Hematopoietic multipotent progenitor cell treated with erythropoietin and hydrocortisone succinate and interleukin-3 and kit ligand, for 4 days (in vitro differentiated cells): ENCODE results near the gene CNTLN.
"Not testable (repeated sequence)": the region's sequence is repeated elsewhere in the genome, so short reads cannot be mapped to it uniquely, and the experiment has no call there.

Source experiments
- DNase-seq: peaks from one replicate; pipeline ENCODE4 v3.0.0-alpha.2; 2015

The CNTLN gene

DNA sequence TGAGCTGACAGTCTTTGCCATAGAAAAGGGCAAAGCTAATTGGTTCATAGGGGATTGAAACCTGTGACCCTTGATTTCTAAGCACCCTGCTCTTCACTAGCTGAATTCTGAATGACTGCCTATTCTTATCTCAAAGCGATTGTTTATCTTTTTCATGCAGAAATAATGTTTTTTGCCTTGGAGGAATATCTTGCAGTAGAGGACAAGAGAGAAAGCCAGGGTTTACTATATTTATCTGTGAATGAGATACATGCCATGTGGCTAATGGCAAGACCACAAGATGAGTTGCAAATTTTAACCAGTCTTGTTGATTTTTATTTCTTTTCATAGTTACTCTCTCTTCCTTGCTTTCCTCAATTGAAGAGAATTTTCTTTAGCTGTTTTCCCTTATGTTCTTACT is 185.0 kb downstream of the CNTLN start:
- DNase-seq: peak; percentile 92

DNA sequence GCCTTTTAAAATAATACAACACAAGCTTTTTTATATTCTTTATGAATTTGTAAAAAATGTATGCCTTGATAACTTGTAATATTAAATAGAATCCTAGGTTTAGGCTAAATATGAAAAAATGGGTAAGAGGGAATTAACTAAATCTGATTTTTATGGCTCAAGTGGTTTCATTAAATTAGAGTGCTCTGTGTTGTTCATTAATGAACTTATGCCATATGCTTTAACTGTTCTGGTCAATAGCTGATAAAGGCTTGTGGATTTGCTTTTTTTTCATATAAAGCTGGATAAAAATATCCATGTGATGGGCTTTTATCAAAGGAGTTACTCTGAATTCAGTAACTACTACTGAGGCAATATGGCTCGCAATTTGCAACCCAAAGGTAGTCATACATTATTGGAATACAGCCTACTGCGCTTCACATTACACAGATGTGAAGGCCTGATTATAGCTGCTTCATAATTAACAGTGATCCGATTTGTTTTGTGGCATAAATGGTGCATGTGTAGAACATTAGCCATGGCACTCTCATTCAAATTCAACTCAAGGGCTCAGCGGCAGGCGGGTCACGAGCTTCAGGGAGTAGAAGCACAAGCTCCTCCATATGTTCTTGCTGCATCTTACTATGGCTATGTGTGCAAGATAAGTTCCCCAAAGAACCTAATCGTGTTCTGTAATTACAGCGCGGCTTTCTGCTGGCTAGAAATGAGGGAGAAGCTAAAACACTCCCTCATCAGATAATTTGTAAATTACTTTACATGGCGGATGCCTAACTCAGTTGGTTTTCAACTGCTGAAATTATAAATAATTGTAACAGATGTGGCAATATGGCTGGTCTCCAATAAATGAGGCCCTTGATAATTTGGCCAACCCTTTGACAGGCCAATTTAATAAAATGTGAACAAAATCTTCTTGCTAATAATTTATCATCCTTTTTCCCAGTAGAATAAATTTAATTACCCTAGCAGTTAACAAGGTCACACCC is 188.3 kb downstream of the CNTLN start:
- no peak for DNase-seq

DNA sequence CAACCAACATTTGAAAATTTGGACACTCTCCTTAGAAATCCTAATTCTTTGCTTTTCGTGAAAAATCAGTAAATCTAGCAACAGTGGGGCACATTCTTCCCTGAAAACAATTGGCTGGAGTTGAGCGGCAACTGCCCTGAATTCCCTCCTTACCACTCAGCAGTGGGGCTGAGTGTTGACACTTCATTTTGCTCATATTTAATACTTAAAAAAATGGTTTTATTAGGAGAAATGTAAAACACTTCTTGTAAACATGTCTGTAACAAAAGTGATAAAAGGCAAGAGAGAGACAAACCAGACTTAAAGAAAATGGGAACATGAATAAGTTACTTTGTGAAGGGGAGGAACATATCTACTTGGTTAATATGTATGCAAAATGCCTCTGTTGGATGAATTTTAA is 193.5 kb downstream of the CNTLN start:
- DNase-seq: no peak

DNA sequence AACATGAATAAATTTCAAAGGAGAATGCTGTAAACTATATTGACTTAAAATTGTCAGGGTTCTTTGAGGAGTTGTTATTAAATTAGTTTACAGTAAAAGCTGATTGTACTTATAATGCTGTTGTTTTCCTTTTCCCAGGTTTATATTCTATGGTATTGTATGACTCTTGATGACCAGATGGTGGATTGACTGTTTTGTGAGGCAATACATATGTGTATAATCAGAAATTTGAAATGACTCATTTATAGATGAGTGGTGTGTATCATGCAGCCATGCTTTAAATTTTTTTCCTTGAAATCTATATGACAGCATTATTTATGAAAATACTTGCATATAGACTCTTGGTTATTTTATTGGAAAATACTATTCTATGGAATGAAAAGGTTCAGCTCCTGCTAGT is 195.3 kb downstream of the CNTLN start:
- DNase-seq: no peak

DNA sequence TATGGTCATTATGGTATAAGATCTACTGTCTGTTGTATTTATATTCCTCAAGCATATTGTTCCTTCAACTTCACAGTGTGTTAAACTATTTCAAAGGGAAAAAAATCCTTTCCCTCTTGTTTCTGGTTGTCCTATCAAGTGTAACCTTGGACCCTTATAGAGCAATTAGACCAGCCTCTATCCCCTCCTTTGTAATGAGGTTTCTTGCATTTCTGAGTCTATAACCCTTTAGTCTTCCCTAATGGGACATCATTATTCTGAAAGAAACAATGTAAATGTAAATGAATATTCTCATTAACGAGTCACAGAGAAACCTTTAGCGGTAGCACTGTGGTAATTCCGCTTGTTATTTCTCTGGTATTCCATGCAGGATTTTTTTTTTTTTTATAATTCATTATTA is 197.3 kb downstream of the CNTLN start:
- no peak for DNase-seq

DNA sequence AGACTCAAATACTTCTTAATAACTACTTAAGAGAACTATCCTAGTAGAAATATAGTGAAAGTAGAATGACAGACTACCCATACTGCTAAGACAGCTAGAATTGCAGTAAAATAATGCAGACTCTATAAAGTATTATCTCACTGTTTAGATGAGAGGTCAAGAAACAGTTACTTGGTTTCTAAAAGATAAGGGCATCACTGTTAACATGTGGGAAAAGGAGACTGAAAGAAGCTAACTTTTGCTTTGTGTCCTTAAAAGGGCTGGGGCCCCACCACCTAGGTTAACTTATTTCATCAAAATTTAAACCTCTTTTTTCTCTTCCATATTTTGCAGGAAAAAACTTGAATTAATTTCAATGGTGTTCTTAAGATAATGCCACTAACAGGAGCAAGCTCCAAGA is 204.3 kb downstream of the CNTLN start:
- DNase-seq: peak; percentile 51

DNA sequence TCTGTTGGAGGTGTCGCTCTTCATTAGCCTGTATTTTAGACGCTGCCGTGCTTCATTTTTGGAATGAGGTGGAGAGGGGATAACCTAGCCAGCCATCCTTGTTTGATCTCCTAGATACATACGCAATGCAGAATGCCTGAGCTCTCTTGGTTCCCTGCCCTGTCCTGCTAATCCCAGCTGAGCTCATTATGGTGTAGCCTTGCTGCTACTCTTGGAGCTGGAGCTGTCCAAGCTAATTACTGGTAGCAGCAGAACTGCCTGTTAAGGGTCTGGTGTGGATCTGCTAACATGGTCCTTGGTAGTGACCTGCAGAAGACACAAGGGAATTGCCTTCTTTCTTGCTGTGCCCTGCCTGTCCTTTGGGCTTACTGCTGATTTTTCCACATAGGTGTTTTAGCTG is 207.9 kb downstream of the CNTLN start:
- no peak for DNase-seq

DNA sequence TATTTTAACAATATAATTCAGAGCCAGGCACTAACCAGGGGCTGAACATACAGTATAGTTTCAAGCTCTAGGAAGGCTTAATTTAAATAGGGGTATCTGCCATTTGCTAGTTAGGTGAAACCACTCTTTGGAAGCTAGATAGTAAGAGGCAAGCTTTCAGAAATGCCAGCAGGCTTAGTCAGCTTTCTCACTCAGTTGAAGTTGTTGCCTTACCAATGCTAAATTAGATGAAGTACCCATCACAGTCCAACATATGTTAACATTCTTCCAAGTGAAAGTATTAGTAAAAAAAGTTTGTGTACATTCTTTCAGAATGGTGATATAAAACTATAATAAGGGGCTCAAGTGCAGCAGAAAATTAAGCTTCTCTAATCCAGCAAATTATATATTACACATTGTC is 215.0 kb downstream of the CNTLN start:
- no peak for DNase-seq

DNA sequence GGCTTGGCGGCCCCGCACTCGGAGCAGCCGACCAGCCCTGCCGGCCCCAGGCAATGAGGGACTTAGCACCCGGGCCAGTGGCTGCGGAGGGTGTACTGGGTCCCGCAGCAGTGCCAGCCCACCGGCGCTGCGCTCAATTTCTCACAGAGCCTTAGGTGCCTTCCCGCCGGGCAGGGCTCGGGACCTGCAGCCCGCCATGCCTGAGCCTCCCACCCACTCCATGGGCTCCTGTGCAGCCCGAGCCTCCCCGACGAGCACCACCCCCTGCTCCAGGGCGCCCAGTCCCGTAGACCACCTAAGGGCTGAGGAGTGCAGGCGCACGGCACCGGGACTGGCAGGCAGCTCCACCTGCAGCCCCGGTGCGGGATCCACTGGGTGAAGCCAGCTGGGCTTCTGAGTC is 219.2 kb downstream of the CNTLN start:
- DNase-seq: not testable (repeated sequence)

DNA sequence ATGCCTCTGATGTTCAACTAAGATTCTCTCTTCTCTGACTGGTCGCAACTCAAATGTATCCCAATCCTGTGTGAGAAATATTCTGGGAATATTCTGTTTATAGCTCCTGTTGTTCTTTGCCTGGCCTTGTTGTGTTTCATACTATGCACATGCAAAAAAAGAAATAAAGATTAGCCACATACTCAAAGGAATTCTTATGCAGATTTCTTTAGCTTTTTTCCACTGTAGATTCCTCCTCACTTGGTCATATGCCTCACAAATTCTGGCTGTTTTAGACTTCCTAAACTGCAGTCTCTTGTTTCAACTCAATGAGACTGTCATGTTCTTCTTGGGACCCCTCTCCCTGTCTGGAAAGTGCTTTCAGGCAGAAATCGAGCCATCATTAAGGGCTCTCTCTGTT is 226.5 kb downstream of the CNTLN start:
- no peak for DNase-seq

DNA sequence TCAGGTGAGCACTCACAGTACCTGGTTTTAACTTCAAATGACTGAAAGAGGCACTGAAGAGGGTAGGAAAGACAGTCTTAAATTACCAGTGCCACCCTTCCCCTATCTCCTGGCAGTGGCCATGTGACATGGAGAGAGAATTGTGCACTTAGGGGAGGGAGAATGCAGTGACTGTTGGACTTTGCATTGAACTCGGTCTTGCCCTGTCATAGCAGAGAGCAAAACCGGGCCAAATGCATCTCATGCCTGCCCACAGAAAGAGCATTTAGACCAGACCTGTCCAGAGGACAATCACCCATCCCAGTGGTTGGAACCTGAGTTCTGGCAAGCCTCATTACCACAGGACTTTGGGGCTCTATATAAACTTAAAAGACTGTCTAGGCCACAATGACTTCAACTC is 232.2 kb downstream of the CNTLN start:
- no peak for DNase-seq

DNA sequence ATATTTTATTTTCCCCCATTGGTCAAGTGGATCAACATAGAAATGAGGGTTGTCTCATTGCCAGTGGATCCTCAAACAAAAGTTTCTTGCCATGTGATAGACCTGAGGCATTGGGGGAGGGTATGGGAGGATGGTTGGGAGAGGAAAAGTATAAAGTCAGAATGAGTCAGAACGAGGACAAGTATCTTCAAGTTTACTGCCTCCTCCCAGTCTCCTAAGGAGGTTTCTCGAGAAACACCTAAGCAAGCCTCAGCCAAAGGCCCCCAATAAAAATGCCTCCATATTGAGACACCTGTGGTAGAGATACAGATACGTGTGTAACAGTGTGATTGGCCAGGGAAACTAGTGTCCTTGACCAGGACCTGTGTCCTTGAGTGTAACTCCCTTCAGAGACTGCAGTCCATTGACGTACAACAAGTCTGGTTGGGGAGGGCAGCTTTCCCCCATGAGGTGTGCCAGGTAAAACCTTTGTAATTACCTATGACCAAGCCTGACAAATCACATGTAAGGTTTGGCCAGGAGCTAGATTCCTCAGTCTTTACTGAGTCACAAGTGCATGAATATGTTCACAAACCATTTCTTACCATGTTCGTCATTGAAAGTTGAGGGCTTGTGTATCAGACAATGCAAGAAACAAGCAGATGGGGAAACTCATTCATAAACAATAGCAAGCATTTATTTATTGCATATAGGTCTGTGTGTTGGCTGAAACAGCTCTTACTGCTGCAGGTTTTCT is 245.5 kb downstream of the CNTLN start:
- DNase-seq: no peak

DNA sequence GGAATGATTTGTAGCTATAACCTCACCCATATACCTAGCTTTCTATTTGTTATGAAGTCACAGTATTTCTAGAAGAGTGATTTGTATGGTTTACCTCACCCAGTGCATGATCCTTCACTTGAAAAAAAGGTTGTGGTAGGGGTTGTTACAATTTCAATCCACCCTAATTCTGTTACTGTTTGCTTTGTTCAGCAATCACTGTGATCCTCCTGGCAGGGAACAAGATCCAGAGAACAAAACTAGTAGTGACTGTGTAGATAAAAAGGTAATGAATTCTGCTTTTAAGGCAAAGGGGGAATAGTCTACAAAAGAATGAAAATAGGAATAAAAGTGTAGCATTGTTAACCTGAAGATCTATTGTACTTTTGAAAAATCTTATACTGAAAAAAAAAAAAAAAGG is 252.7 kb downstream of the CNTLN start:
- no peak for DNase-seq

DNA sequence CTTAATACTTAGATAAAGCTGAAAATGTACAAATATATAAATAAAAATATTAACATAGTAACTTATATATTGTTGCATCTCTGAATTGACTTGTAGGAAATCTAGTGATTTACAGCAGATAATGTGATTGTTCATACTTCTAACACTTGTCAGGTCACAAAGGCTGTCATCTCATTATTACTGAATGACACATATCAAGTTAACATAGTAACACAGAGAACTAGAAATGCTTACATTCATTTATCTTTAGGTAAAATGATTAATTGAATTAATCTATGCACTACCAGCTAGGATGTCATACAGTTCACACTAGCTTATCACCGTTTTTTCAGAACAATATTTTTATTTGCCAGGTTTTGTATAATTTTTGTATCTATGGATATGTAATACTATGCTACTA is 254.2 kb downstream of the CNTLN start:
- DNase-seq: no peak

DNA sequence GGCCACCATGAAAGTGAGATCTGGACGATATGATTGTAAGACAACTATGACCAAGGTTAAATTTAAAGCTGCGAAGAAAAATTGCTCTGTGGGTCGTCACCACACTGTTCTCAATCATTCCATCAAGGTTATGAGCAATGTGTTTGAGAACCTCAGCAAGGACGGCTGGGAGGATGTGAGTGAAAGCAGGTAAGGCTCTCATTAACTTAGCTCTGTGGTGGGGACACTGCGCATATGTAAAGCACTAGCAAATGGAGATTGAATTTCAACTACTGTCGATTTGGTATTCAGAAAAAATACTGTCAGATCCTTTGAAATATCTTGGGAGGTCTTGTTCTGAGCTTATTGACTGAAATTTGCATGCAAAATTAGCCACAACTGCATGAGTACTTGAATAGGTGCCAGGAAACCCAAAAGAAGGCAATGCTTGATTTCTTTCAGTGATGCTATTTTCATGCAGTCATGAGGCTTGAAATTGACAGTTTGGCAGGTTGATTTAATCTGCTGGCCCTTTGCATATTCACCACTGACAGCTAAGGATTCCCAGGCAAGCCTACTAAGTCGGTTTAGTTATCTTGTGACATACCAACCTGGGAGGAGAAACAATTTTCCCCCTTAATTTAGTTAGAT is 260.2 kb downstream of the CNTLN start:
- no peak for DNase-seq

DNA sequence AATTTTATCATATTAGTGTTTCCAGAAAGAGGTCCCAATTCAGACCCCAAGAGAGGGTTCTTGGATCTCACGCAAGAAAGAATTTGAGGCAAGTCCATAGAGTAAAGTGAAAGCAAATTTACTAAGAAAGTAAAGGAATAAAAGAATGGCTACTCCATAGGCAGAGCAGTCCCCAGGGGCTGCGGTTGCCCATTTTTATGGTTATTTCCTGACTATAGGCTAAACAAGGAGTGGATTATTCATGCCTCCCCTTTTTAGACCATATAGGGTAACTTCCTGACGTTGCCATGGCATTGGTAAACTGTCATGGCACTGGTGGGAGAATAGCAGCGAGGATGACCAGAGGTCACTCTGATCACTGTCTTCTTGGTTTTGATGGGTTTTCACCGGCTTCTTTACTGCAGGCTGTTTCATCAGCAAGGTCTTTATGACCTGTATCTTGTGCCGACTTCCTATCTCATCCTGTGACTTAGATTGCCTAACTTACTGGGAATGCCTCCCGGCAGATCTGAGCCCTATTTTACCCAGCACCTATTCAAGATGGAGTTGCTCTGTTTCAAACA is 262.4 kb downstream of the CNTLN start:
- DNase-seq: not testable (repeated sequence)

DNA sequence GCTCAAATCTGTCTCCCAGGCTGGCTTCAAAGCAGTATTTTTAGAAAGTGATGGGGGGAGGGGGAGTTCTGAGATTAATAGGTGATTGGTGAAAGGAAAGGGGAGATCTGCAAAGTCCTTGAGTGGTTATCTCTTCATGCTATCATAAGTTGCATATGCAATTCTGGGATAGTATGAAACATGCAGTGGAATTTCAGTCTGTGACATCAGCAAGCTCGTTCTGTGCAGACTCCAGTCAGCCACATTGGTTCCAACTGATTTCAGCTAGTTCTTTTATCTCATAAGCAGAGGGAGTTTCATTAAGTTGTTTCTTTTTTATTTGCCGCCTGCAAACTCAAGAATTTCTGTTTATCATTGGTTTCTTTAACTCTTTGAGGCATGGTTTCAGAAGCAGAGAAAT is 263.5 kb downstream of the CNTLN start:
- peak; percentile 2 for DNase-seq

DNA sequence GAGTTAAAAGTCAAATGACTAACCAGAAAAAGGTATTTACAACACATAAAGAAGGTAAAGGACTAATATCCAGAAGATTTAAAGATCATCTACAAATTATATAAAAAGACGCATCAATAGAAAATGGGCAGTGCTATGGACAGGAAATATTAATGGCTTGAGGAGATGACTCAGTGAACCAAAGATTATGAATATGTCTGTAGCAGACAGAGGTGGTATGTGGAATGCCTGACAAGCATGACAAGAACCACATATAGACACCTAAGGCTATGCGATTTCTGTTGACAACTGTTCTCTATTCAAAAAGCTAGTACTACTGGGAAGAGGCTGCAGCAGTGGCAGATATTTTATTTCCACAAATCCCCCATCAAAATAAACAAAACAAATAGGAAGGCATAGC is 267.0 kb downstream of the CNTLN start:
- no peak for DNase-seq

DNA sequence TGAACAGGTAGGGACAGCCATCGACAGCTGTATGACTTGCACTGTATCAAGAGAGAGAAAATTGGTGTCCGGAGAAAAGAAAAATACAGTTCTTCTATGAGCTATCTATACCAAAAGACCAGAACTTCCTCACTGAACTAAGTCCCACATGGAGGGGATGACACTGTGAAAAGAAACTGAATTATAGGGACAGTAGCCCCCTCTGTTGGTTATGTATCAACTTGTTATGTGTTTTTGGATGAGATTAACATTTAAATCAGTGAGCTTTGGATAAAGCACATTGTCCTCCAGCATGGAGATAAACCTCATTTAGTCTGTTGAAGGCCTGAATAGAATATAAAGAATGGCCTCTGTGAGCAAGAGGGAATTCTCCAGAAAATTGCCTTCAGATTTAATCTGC is 267.5 kb downstream of the CNTLN start:
- peak; percentile 77 for DNase-seq

DNA sequence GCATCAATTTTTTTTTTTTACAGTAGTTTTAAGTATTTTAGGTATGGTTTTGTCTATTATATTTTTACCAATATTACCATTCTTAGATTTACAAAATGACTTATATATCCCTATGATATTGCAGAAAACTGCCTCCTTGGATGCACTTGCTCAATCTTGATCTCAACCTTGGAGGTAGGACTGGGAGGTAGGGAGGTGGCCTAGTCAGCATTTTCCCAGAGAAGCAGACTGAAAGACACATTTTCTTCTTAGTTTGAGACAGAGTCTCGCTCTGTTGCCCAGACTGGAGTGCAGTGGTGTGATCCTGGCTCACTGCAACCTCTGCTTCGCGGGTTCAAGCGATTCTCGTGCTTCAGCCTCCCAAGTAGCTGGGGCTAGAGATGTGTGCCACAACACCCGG is 268.7 kb downstream of the CNTLN start:
- DNase-seq: no peak

DNA sequence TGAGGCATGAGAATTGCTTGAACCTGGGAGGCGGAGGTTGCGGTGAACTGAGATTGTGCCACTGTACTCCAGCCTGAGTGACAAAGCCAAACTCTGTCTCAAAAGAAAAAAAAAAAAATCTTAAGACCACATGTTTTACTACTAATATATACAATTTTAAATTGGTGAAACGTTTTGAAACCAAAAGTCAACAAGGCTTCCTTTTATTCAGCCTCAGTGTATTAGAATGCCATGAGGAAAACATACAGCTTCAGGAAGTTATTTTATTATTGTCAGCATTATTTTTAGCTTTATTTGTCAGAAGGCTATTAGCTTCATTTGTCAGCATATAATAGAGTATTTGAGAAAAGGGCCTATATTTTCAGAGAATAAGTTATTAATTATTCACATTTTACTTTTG is 280.1 kb downstream of the CNTLN start:
- DNase-seq: no peak

DNA sequence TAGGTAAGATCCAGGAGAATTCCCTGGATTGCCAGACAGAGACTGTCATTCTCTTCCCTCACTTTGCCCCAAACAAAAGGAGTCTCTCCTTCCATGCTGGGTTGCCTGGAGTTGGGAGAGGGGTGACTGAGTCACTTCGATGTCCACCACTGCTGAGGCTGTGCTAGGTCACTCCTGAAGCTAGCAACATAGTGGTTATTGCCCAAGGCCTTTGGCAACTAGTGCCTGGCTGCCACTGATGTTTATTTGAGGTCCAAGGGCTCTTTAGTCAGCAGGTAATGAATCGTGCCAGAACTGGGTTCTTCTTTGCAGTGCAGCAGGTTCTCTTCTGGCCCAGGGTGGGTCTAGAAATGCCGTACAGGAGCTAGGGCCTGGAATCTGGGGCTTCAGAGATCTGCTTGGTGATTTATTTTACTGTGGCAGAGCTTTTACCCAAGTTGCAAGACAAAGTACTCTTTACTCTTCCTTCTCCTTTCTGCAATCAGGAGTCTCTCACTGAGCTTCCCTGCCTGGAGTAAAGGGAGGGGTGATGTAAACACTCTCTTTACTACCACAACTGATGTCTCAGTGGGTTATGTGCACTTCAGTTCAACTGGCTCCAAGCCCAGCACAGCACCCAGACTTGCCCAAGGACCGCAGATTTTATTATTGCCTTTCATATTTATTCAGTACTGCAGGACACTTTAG is 288.3 kb downstream of the CNTLN start:
- no peak for DNase-seq

DNA sequence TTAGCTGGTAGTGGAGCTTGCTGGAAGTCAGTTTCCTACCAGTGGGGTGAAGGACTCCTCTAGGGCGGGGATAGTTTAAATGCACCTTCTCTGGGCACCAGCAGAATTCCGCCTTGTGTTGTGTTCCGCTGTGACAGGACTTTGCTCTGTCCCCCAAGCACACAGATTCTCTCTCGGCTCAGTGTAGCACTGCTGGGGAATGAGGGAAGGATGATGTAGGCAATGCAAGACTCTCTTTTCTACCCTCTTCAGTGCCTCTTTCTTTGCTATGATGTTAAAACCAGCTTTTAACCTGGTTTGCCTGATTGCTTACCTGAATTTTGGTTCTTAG is 288.8 kb downstream of the CNTLN start:
- no peak for DNase-seq
